Prostate gland (tissue), 2 donors: ENCODE measurements around the gene ZNF385B. TPM values are rescaled to one million over a fixed set of nuclear protein-coding genes. Genes with fewer than 3 reads are reported as not detected.

Source experiments
- DNase-seq: peaks from one replicate; pipeline ENCODE4 v3.0.0-alpha.2; 2019; ENCODE audit warnings: low spot score
- H3K27ac ChIP-seq, 2 donors: fragments of 200-600 bp; sonication (generic); 2 replicates each; pipeline ENCODE4 v1.5.1; 2017 to 2019
- H3K27me3 ChIP-seq: fragments of 200-600 bp; sonication (generic); replicated peaks from 2 replicates; pipeline ENCODE4 v1.5.1; 2019; ENCODE audit not compliant: insufficient read depth
- H3K36me3 ChIP-seq, 2 donors: fragments of 200-600 bp; sonication (generic); 1 replicate in 1 of 2; 2 replicates in 1 of 2; pipeline versions ENCODE4 v1.5.1 to v1.8.1; 2017 to 2019
- H3K4me1 ChIP-seq: fragments of 200-600 bp; sonication (generic); replicated peaks from 2 replicates; pipeline ENCODE4 v1.5.1; 2019
- H3K4me3 ChIP-seq, 2 donors: fragments of 200-600 bp; sonication (generic); 2 replicates each; pipeline ENCODE4 v1.5.1; 2017 to 2019
- H3K9me3 ChIP-seq: fragments of 200-600 bp; sonication (generic); 2 replicates; pipeline ENCODE4 v1.5.1; 2017
- POLR2A ChIP-seq: fragments of 450-650 bp; IDR thresholded peaks from one replicate; pipeline ENCODE4 v1.6.1; 2016; ENCODE audit warnings: antibody characterized with exemption, mild to moderate bottlenecking
- POLR2AphosphoS5 ChIP-seq: sonication (generic); formaldehyde crosslinking; IDR thresholded peaks from one replicate; pipeline ENCODE4 v1.6.1; 2017; ENCODE audit warnings: antibody characterized with exemption
- WGBS: methylation state at CpG from one replicate; pipeline ENCODE4 v1.1.5; 2018; 5-methylcytosine and 5-hydroxymethylcytosine counted together
- intact Hi-C: fragments of 100-400 bp; cut with DNase I; formaldehyde crosslinking; loops from one replicate; pipeline ENCODE4 v1.14.2; 2022
- total RNA-seq, 2 donors: library from RNA; depleted of rRNA; stranded (reverse); fragments of >200 nt; gene quantifications; one replicate each; pipeline ENCODE4 v1.1.0, GENCODE V29; 2016
- TF ChIP-seq, protein P1 (sequence below), 4 experiments: fragments of 200-600 bp in 2 of 4; fragments of 450-650 bp in 2 of 4; sonication (generic) in 2 of 4; IDR thresholded peaks; 1 replicate in 3 of 4; 2 replicates in 1 of 4; pipeline ENCODE4 v1.5.1; 2016 to 2019; ENCODE audit warnings: antibody characterized with exemption in 4 of 4, mild to moderate bottlenecking in 2 of 4, moderate library complexity in 2 of 4

The ZNF385B gene
- total RNA-seq, 2 donors from 2014 or later: 4.9 to 35.7 TPM

DNA sequence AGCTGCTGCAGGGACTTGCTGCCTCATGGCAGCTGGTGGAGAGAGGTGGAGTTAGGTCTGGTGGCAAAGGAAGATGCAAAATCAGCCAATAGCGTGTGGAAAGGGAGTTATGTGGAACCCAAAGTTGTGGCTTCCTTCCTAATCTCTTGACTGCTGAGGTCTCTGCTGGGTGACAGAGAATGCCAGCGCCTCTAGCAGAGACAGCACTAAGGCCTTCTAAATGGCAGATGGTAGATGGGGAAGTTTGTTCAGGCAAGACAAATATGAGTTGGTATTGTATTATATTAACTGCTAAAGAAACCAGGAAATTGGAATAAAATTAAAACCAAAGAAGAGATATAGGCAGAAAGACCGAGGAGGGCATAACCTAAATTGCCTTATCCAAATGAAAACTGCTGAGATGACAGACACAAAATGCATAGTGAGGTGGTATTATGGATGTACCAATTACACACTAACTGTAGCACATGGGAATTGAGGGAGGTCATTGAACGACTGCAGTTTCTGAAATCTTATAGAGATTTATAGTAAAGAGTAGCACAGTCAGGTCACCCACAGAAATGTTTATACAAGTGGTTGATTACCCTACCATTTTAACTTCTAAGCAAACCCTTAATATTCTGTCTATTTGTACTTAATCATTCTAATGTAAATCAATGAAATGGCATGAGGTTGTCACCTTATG lies 350.2 kb downstream of the ZNF385B start:
- 66% methylated on average over 4 of the region's 4 CpGs for WGBS
- Histone ChIP-seq H3K27ac (no peak overlapping the region), H3K4me1 (no peaks in the 10 kb centered on the region), H3K27me3 (no peaks in the 10 kb centered on the region), H3K36me3 (no peaks in the 10 kb centered on the region), H3K4me3 (no peak overlapping the region), H3K9me3 (no peaks in the 10 kb centered on the region)
- intact Hi-C loops: no loop called here
- no peak for DNase-seq
- no peak for TF ChIP-seq POLR2A
- TF ChIP-seq POLR2AphosphoS5: no peak
- TF ChIP-seq, protein P1, sequence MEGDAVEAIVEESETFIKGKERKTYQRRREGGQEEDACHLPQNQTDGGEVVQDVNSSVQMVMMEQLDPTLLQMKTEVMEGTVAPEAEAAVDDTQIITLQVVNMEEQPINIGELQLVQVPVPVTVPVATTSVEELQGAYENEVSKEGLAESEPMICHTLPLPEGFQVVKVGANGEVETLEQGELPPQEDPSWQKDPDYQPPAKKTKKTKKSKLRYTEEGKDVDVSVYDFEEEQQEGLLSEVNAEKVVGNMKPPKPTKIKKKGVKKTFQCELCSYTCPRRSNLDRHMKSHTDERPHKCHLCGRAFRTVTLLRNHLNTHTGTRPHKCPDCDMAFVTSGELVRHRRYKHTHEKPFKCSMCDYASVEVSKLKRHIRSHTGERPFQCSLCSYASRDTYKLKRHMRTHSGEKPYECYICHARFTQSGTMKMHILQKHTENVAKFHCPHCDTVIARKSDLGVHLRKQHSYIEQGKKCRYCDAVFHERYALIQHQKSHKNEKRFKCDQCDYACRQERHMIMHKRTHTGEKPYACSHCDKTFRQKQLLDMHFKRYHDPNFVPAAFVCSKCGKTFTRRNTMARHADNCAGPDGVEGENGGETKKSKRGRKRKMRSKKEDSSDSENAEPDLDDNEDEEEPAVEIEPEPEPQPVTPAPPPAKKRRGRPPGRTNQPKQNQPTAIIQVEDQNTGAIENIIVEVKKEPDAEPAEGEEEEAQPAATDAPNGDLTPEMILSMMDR (IDR thresholded peaks at IDR 0.05): no peak

DNA sequence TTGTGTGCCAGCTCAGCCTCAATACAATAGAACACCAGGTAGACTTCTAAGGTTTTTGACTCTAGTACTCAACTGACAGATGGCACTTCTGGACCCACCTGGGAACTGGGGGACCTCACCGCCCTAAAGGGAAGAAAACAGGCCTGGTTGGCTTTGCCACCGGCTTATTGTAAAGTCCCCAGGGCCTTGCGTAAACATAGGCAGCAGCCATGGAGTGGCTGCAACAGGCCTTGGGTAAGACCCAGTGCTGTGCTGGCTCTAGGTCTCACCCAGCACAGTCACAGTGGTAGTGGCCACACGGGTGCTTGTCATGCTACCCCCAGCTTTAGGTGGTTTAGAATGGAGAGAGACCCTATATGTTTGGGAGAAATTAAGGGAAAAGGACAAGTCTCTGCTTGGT lies 366.1 kb downstream of the ZNF385B start:
- Histone ChIP-seq H3K4me1 (no peaks in the 10 kb centered on the region), H3K27me3 (no peaks in the 10 kb centered on the region), H3K27ac (no peak overlapping the region), H3K36me3 (no peaks in the 10 kb centered on the region), H3K9me3 (no peaks in the 10 kb centered on the region), H3K4me3 (no peak overlapping the region)
- intact Hi-C loops: no loop called here
- WGBS: 98% methylated on average over 4 of the region's 4 CpGs
- TF ChIP-seq POLR2A (no peak), POLR2AphosphoS5 (no peak)
- TF ChIP-seq, protein P1 (IDR thresholded peaks at IDR 0.05): no peak
- no peak for DNase-seq

DNA sequence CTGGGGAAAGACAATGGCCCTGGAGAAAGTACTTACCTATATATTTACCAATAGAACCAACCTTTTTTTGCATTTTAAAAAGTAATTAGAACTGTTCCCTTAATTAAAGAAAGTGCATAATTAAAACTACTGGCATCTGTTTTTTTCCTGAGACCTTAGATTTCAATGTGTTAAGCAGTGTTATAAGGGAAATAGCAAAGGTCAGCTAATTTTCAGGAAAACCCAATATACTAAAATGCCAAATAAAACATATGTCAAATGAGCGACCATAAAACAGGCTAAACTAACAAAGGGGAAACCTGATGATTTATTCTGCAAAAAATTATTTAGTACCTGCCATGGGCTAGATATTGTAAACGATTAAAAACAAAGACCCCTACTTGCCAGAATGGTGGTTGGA lies 372.8 kb downstream of the ZNF385B start:
- DNase-seq: no peak
- Histone ChIP-seq H3K27ac (no peak overlapping the region), H3K9me3 (no peaks in the 10 kb centered on the region), H3K4me1 (no peaks in the 10 kb centered on the region), H3K27me3 (no peaks in the 10 kb centered on the region), H3K4me3 (no peak overlapping the region), H3K36me3 (no peaks in the 10 kb centered on the region)
- TF ChIP-seq POLR2AphosphoS5 (no peak), POLR2A (no peak)
- TF ChIP-seq, protein P1 (IDR thresholded peaks at IDR 0.05): no peak
- intact Hi-C loops: no loop called here
- WGBS: 57% methylated on average over 2 of the region's 2 CpGs

DNA sequence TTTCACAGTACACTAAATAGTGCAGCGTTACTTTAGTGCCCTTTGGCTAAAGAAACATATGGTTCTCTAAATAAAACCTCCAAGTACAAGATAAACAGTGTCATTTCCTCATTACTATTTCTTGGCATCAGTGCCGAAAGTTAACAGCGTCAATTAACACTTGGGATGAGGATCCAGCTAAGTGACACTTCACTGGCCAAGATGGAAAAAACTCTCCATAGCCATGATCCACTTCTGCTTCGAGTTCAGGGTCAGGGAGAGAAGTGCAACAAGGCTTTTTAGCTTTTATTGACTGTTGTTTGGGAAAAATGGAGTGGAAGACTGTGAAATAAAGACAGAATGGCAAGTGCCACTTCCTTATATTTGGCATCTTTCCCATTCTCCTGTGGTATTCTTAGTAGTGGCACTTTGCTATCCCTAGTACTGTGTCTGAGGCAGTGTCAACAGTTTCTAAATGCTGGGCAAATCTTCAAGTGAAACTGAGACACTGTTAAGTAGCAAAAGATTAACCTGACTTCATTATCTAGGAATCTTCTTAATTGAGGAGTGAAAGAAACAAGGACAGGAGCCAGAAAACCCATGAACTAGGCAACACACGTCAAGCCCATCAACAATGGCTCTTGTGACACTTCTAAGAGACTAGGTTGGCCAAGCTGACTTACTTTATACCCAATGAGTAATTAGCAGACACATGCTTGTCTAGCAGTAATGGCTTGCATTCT lies 374.2 kb downstream of the ZNF385B start:
- Histone ChIP-seq H3K4me3 (no peak overlapping the region), H3K36me3 (no peaks in the 10 kb centered on the region), H3K4me1 (no peaks in the 10 kb centered on the region), H3K27me3 (no peaks in the 10 kb centered on the region), H3K27ac (no peak overlapping the region), H3K9me3 (no peaks in the 10 kb centered on the region)
- 39% methylated on average over 5 of the region's 5 CpGs for WGBS
- TF ChIP-seq, protein P1 (IDR thresholded peaks at IDR 0.05): no peak
- TF ChIP-seq POLR2A: no peak
- TF ChIP-seq POLR2AphosphoS5: no peak
- intact Hi-C loops: no loop called here
- no peak for DNase-seq

- no peak overlapping the region for H3K27ac ChIP-seq
- no peaks in the 10 kb centered on the region for H3K36me3 ChIP-seq
- H3K4me1 ChIP-seq: no peaks in the 10 kb centered on the region
- no peaks in the 10 kb centered on the region for H3K27me3 ChIP-seq
- DNase-seq: no peak
- H3K4me3 ChIP-seq: no peak overlapping the region
- H3K9me3 ChIP-seq: no peaks in the 10 kb centered on the region
- TF ChIP-seq POLR2AphosphoS5: no peak
- TF ChIP-seq, protein P1 (IDR thresholded peaks at IDR 0.05): no peak
- no peak for TF ChIP-seq POLR2A
- WGBS: 94% methylated on average over 6 of the region's 6 CpGs
- intact Hi-C loops: no loop called here
These were observed 378.3 kb downstream of the ZNF385B start for GRCh38 chr2:179483131-179483530.
